ENCODE measurements around the gene RERE. TPM values are rescaled to one million over a fixed set of nuclear protein-coding genes. Genes with fewer than 3 reads are reported as not detected.

The RERE gene
- total RNA-seq, 1 experiment from 2014 or later = 40.6 TPM

GRCh38 chr1:8396786-8397406, 420.5 kb downstream of the RERE start:
- Histone ChIP-seq H3K4me3 (replicated peaks in 1 of 2; ENCODE audit: low read depth in 1 of 2, low read length in 2 of 2) (no peak overlapping the region), H3K9me2 (ENCODE audit: insufficient read depth) (no peaks in the 10 kb centered on the region), H4K20me1 (ENCODE audit: insufficient read depth) (no peaks in the 10 kb centered on the region), H3K27ac (ENCODE audit: low read depth, low read length) (no peak overlapping the region), H3K27me3 (ENCODE audit: insufficient read depth, low read length) (no peaks in the 10 kb centered on the region), H3K9ac (ENCODE audit: low read length) (no peak overlapping the region), H3K79me2 (ENCODE audit: insufficient read depth, low read length) (peaks cover 4% of the 10 kb centered on the region), H3K36me3 (ENCODE audit: control insufficient read depth in 1 of 2, insufficient read depth in 2 of 2, low read length in 2 of 2) (no peaks in the 10 kb centered on the region), H3K9me3 (ENCODE audit: control insufficient read depth in 1 of 2, insufficient read depth in 1 of 2, low read depth in 1 of 2, low read length in 2 of 2) (no peaks in the 10 kb centered on the region), H3K4me2 (ENCODE audit: low read length) (no peak overlapping the region), H3K4me1 (ENCODE audit: control insufficient read depth in 1 of 2, insufficient read depth in 2 of 2, low read length in 2 of 2) (peaks cover 3 to 23% of the 10 kb centered on the region in 2 experiments; a peak in 2 of 4 replicates), H2AFZ (ENCODE audit: low read depth, low read length, poor library complexity, severe bottlenecking) (no peak overlapping the region)
- POLR2A ChIA-PET = no interaction called here
- RAD21 ChIA-PET (ENCODE audit: low non-redundant PET in 1 of 2, low total read pairs in 2 of 2, uncharacterized antibody in 2 of 2, unreplicated experiment in 2 of 2) = no interaction called here
- TF ChIP-seq SP1 (IDR thresholded peaks at IDR 0.05; ENCODE audit: low read depth) (no peak), ZNF274 (IDR thresholded peaks at IDR 0.05; ENCODE audit: low read depth, low read length) (no peak), EGR1 (IDR thresholded peaks at IDR 0.05; ENCODE audit: low read depth) (no peak), ZBTB33 (IDR thresholded peaks at IDR 0.05; ENCODE audit: extremely low read depth, insufficient replicate concordance, low read length) (no peak), POLR2AphosphoS5 (IDR thresholded peaks at IDR 0.05; ENCODE audit: low read depth, low read length) (no peak), POLR2A (IDR thresholded peaks at IDR 0.05; ENCODE audit: borderline replicate concordance, extremely low read depth, insufficient read depth, insufficient read length) (no peak), JUND (IDR thresholded peaks at IDR 0.05) (no peak), ATF3 (IDR thresholded peaks at IDR 0.05) (no peak), EZH2 (IDR thresholded peaks at IDR 0.05) (no peak), CBX3 (IDR thresholded peaks at IDR 0.05; ENCODE audit: low read depth) (no peak), MAX (IDR thresholded peaks at IDR 0.05) (no peak), SRF (IDR thresholded peaks at IDR 0.05; ENCODE audit: low read depth) (no peak), EZH2phosphoT487 (IDR thresholded peaks at IDR 0.05; ENCODE audit: borderline replicate concordance) (no peak), CEBPB (IDR thresholded peaks at IDR 0.05; ENCODE audit: low read depth) (no peak), FOSL1 (IDR thresholded peaks at IDR 0.05; ENCODE audit: low read depth) (no peak)
- TF ChIP-seq, protein P1, sequence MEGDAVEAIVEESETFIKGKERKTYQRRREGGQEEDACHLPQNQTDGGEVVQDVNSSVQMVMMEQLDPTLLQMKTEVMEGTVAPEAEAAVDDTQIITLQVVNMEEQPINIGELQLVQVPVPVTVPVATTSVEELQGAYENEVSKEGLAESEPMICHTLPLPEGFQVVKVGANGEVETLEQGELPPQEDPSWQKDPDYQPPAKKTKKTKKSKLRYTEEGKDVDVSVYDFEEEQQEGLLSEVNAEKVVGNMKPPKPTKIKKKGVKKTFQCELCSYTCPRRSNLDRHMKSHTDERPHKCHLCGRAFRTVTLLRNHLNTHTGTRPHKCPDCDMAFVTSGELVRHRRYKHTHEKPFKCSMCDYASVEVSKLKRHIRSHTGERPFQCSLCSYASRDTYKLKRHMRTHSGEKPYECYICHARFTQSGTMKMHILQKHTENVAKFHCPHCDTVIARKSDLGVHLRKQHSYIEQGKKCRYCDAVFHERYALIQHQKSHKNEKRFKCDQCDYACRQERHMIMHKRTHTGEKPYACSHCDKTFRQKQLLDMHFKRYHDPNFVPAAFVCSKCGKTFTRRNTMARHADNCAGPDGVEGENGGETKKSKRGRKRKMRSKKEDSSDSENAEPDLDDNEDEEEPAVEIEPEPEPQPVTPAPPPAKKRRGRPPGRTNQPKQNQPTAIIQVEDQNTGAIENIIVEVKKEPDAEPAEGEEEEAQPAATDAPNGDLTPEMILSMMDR (IDR thresholded peaks at IDR 0.05 in 2 of 3, conservative IDR thresholded peaks at IDR 0.05 in 1 of 3; ENCODE audit: borderline replicate concordance in 1 of 3, insufficient read depth in 1 of 3, low read depth in 2 of 3, low read length in 2 of 3) = no peak
- TF ChIP-seq, protein P2, sequence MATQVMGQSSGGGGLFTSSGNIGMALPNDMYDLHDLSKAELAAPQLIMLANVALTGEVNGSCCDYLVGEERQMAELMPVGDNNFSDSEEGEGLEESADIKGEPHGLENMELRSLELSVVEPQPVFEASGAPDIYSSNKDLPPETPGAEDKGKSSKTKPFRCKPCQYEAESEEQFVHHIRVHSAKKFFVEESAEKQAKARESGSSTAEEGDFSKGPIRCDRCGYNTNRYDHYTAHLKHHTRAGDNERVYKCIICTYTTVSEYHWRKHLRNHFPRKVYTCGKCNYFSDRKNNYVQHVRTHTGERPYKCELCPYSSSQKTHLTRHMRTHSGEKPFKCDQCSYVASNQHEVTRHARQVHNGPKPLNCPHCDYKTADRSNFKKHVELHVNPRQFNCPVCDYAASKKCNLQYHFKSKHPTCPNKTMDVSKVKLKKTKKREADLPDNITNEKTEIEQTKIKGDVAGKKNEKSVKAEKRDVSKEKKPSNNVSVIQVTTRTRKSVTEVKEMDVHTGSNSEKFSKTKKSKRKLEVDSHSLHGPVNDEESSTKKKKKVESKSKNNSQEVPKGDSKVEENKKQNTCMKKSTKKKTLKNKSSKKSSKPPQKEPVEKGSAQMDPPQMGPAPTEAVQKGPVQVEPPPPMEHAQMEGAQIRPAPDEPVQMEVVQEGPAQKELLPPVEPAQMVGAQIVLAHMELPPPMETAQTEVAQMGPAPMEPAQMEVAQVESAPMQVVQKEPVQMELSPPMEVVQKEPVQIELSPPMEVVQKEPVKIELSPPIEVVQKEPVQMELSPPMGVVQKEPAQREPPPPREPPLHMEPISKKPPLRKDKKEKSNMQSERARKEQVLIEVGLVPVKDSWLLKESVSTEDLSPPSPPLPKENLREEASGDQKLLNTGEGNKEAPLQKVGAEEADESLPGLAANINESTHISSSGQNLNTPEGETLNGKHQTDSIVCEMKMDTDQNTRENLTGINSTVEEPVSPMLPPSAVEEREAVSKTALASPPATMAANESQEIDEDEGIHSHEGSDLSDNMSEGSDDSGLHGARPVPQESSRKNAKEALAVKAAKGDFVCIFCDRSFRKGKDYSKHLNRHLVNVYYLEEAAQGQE (IDR thresholded peaks at IDR 0.05; ENCODE audit: low read depth) = no peak
- ATAC-seq (peak; percentile 53), DNase-seq (ENCODE audit: low read depth, low spot score) (no peak)
- CTCF ChIA-PET = no interaction called here
- no TSS peak for BruUV-seq (replicated peaks)
- intact Hi-C loops (cut with micrococcal nuclease) = no loop called here
